K562 (cell line): ENCODE results near the gene HDLBP. TPM values are rescaled to one million over a fixed set of nuclear protein-coding genes. Genes with fewer than 3 reads are reported as not detected.

Experiments used
- ATAC-seq: fragments of 200-7000 bp; cut with Tn5 transposase; 3 replicates; pipeline ENCODE4 v1.9.1; 2020; ENCODE audit warnings: moderate library complexity
- BruUV-seq: library from RNA; stranded (reverse); fragments of 400-500 nt; replicated peaks from 2 replicates; lab custom pipeline; 2021; lab: Mats Ljungman, UMichigan
- CTCF ChIA-PET: fragments of 300-600 bp; formaldehyde crosslinking; extraction: SDS; loops from one replicate; lab custom pipeline; 2021; ENCODE audit warnings: low intra/inter-chr PET ratio; lab: Yijun Ruan, JAX
- POLR2A ChIA-PET: fragments of 300-600, 350-650 bp; sonication (Branson Sonifier 250); formaldehyde crosslinking; extraction: SDS; loops from one replicate; lab custom pipeline; 2021; ENCODE audit warnings: antibody characterized with exemption, inconsistent platforms; lab: Yijun Ruan, JAX
- DNase-seq, 4 experiments: peaks; one replicate each; pipeline versions ENCODE4 v3.0.0 to v3.0.0-alpha.2; 2011 to 2018; ENCODE audit warnings: low spot score in 3 of 4, mixed read lengths in 3 of 4; ENCODE audit errors: extremely low read depth in 1 of 4
- FAIRE-seq: peaks from 2 replicates; lab custom pipeline; 2011; peaks lifted over from hg19 to GRCh38; lab: Jason Lieb, UNC
- H2AFZ ChIP-seq: 2 replicates; pipeline ENCODE4 v1.6.0; 2011; ENCODE audit warnings: low read depth, low read length, control low read depth, inconsistent platforms
- H3K27ac ChIP-seq: fragments of 200-600 bp; 3 replicates; pipeline ENCODE4 v1.8.0; 2011; ENCODE audit warnings: low read depth, mild to moderate bottlenecking, control low read depth, inconsistent platforms, low read length, moderate library complexity, mixed read lengths; ENCODE audit errors: extremely low read depth
- H3K27me3 ChIP-seq, 2 experiments: fragments of 300-600 bp in 1 of 2; 2 replicates in 1 of 2; 3 replicates in 1 of 2; pipeline versions ENCODE4 v1.6.0 to v1.8.0; 2011; ENCODE audit warnings: inconsistent platforms in 2 of 2, low read length in 2 of 2, mild to moderate bottlenecking in 1 of 2, mixed read lengths in 1 of 2, moderate library complexity in 1 of 2; ENCODE audit not compliant: control insufficient read depth in 2 of 2, insufficient read depth in 2 of 2
- H3K36me3 ChIP-seq: fragments of 300-600 bp; 3 replicates; pipeline ENCODE4 v1.8.0; 2011; ENCODE audit warnings: mild to moderate bottlenecking, low read length, inconsistent platforms; ENCODE audit not compliant: control insufficient read depth, insufficient read depth
- H3K4me1 ChIP-seq, 2 experiments: fragments of 200-600 bp in 1 of 2; replicated peaks in 1 of 2; 2 replicates in 1 of 2; 3 replicates in 1 of 2; pipeline versions ENCODE4 v1.5.1 to v1.8.0; 2011; ENCODE audit warnings: inconsistent platforms in 2 of 2, low read length in 2 of 2, mild to moderate bottlenecking in 1 of 2, mixed read lengths in 1 of 2, moderate library complexity in 1 of 2; ENCODE audit not compliant: control insufficient read depth in 2 of 2, insufficient read depth in 2 of 2
- H3K4me2 ChIP-seq: 2 replicates; pipeline ENCODE4 v1.6.1; 2011; ENCODE audit warnings: low read length, control low read depth, inconsistent platforms, mixed read lengths; ENCODE audit not compliant: insufficient read depth
- H3K4me3 ChIP-seq: fragments of 200-600 bp; sonication (generic), shearing (Covaris generic); 2 replicates; pipeline ENCODE4 v1.5.1; 2016; ENCODE audit warnings: control low read depth, inconsistent platforms
- H3K79me2 ChIP-seq: fragments of 200-600 bp; 3 replicates; pipeline ENCODE4 v1.8.0; 2011; ENCODE audit warnings: low read length, inconsistent platforms; ENCODE audit not compliant: control insufficient read depth, insufficient read depth
- H3K9ac ChIP-seq, 2 experiments: 2 replicates each; pipeline versions ENCODE4 v1.6.0 to v1.6.1; 2011; ENCODE audit warnings: low read depth in 2 of 2, low read length in 2 of 2, control low read depth in 1 of 2, inconsistent platforms in 1 of 2, mild to moderate bottlenecking in 1 of 2, mixed read lengths in 1 of 2; ENCODE audit not compliant: insufficient read depth in 1 of 2
- H3K9me1 ChIP-seq: one replicate; pipeline ENCODE4 v1.6.0; 2011; ENCODE audit warnings: inconsistent platforms, mild to moderate bottlenecking, low read length, moderate library complexity; ENCODE audit not compliant: control insufficient read depth, insufficient read depth
- H3K9me3 ChIP-seq: replicated peaks from 2 replicates; pipeline ENCODE4 v1.5.1; 2011; ENCODE audit warnings: low read depth, low read length, inconsistent platforms; ENCODE audit not compliant: control insufficient read depth, insufficient read depth
- H4K20me1 ChIP-seq: replicated peaks from 2 replicates; pipeline ENCODE4 v1.6.1; 2011; ENCODE audit warnings: low read length, inconsistent platforms, mixed read lengths; ENCODE audit not compliant: control insufficient read depth, insufficient read depth
- BRD9 ChIP-seq: fragments of 450-650 bp; IDR thresholded peaks from 2 replicates; pipeline ENCODE4 v1.6.1; 2018; ENCODE audit warnings: low read depth; ENCODE audit not compliant: partially characterized antibody
- POLR2AphosphoS5 ChIP-seq: IDR thresholded peaks from 2 replicates; pipeline ENCODE4 v1.6.1; 2011; ENCODE audit warnings: mild to moderate bottlenecking, low read depth, low read length, moderate library complexity; ENCODE audit not compliant: control insufficient read depth, insufficient read depth
- SMARCB1 ChIP-seq: IDR thresholded peaks from 2 replicates; pipeline ENCODE4 v1.6.1; 2011; ENCODE audit warnings: improper control_type of control experiment, low read depth; ENCODE audit not compliant: insufficient read length
- ZNF263 ChIP-seq: sonication (generic); formaldehyde crosslinking; IDR thresholded peaks from 2 replicates; pipeline ENCODE4 v1.8.0; 2022; ENCODE audit warnings: mild to moderate bottlenecking, missing genetic modification reagents, borderline replicate concordance
- WGBS: fragments of 100-300 bp; shearing (Covaris generic); methylation state at CpG from one replicate; pipeline ENCODE4 v1.1.6; 2016; ENCODE audit warnings: low coverage, mixed read lengths; ENCODE audit not compliant: insufficient coverage; ENCODE audit errors: missing lambda C conversion rate; 5-methylcytosine and 5-hydroxymethylcytosine counted together
- in situ Hi-C: fragments of 300-500 bp; cut with MboI; formaldehyde crosslinking; loops from 4 replicates; pipeline ENCODE4 v1.15.0; 2018; ENCODE audit warnings: inconsistent platforms, mixed read lengths
- intact Hi-C: fragments of 100-400 bp; cut with micrococcal nuclease; formaldehyde crosslinking; loops from 2 replicates; pipeline ENCODE4 v1.14.2; 2022
- polyA plus RNA-seq, 8 experiments: library from polyadenylated mRNA; depleted of rRNA in 4 of 8; stranded (reverse) in 5 of 8; unstranded in 3 of 8; fragments of >200 nt; fragmentation: Nextera tagmentation in 2 of 8; fragmentation: Illumina TruSeq in 1 of 8; extraction: Ambion mirVana in 2 of 8; extraction: Trizol in 1 of 8; gene quantifications; 2 replicates each; pipeline versions ENCODE4 v1.2.1 to v1.2.3, GENCODE V29; 2011 to 2014; ENCODE audit warnings: inconsistent platforms in 1 of 8, missing spikeins in 1 of 8
- total RNA-seq, 7 experiments: library from RNA; depleted of rRNA in 6 of 7; stranded (reverse); fragments of >200 nt in 6 of 7; fragmentation: Illumina TruSeq in 2 of 7; extraction: Trizol in 2 of 7; gene quantifications; 2 replicates each; pipeline versions ENCODE4 v1.2.1 to v1.2.3, GENCODE V29; 2011 to 2021; ENCODE audit warnings: low replicate concordance in 1 of 7

Gene HDLBP
- total and polyA plus RNA-seq, 9 of the 15 experiments (the other 6 are each of a cell fraction or from before 2014, with no cell fraction given) = 24.4 to 378 (median 146) TPM

DNA sequence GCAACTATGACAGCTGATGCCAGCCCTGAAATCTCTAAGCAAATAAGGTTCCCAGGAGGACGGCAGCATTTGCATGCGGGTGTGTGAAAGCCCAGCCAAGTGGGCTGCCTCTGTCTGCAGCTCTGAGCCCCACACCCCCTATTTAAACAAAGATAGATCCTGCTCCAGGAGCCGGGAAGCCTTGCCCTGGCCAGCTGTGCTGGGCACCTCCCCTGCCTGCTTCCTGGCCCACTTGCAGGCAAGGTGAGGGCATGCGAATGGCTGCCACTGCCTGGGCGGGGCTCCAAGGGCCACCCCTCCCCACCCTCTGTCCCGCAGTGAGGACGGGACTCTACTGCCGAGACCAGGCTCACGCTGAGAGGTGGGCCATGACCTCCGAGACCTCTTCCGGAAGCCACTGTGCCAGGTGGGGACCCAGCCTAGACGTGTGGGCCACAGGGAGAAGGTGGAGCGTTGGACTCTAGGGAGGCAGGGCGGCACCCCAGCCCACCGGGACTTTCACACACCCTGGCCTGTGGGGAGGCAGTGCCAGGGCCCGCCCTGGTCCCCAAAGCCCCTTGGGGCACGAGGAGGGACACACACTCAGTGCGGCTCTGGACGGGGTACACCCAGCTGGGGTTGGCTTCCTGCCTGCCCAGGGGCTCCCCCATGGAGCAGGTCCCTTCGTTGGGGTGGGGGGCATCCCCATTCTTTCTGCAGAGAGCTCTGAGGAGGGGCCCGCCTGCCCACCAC is 126.9 kb downstream of the HDLBP start, which contains the start of gene ANO7 (continued):
- TF ChIP-seq SMARCB1 = no peak
- TF ChIP-seq BRD9 = no peak

DNA sequence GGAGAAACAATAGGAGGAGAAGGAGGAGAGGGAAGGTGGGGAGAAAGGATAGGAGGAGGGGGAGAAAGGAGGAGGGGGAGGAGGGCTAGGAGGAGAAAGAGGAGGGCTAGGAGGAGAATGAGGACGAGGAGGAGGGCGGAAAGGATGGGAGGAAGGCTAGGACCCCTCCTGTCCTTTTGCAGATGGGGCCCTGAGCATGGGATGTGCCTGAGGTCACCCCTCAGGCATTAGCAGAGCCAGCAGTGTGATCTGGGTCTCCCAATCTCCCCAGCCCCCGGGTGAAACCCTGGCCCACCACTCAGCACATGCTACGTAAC is 127.6 kb downstream of the HDLBP start:
- H3K4me1 ChIP-seq = peaks cover 0 to 33% of the 10 kb centered on the region in 2 experiments; a peak in 2 of 5 replicates
- no peak for TF ChIP-seq POLR2AphosphoS5
- TF ChIP-seq ZNF263 (CRISPR knock-in tag) = peak; percentile 71
- no peak for FAIRE-seq
- no peak overlapping the region for H3K27ac ChIP-seq
- H3K27me3 ChIP-seq = no peaks in the 10 kb centered on the region; a peak in 2 of 5 replicates
- H3K4me3 ChIP-seq = no peak overlapping the region
- no peak for DNase-seq
- in situ Hi-C loops = no loop called here
- H2AFZ ChIP-seq = no peak overlapping the region
- H4K20me1 ChIP-seq = no peaks in the 10 kb centered on the region
- intact Hi-C loops = no loop called here
- H3K4me2 ChIP-seq = no peak overlapping the region
- CTCF ChIA-PET = no interaction called here
- H3K9me3 ChIP-seq = no peaks in the 10 kb centered on the region
- 29% methylated on average over 3 of the region's 4 CpGs for WGBS
- no peaks in the 10 kb centered on the region for H3K9me1 ChIP-seq
- H3K9ac ChIP-seq = no peak overlapping the region; a peak in 1 of 4 replicates
- H3K79me2 ChIP-seq = no peaks in the 10 kb centered on the region
- no peak for ATAC-seq
- POLR2A ChIA-PET = no interaction called here
- BruUV-seq = no TSS peak
- 0 out of 3 replicates have a peak, but pooled peaks cover 1% of the 10 kb centered on the region for H3K36me3 ChIP-seq
